T47D (cell line): Measurements from ENCODE around the gene SLC39A3.

Experiments
- DNase-seq, 2 experiments: peaks; one replicate each; pipeline versions ENCODE4 v3.0.0 to v3.0.0-alpha.2; 2011 to 2012; ENCODE audit warnings: low read depth in 1 of 2, low spot score in 1 of 2
- JUND ChIP-seq: IDR thresholded peaks from 2 replicates; pipeline ENCODE4 v1.6.1; 2012; ENCODE audit warnings: low read depth
- in situ Hi-C: cut with HindIII; loops from 2 replicates; pipeline ENCODE4 v1.10.0; 2016; ENCODE audit warnings: low sequenced_read_pairs, low pct_unique_long_range_greater_than_20kb

Gene SLC39A3

DNA sequence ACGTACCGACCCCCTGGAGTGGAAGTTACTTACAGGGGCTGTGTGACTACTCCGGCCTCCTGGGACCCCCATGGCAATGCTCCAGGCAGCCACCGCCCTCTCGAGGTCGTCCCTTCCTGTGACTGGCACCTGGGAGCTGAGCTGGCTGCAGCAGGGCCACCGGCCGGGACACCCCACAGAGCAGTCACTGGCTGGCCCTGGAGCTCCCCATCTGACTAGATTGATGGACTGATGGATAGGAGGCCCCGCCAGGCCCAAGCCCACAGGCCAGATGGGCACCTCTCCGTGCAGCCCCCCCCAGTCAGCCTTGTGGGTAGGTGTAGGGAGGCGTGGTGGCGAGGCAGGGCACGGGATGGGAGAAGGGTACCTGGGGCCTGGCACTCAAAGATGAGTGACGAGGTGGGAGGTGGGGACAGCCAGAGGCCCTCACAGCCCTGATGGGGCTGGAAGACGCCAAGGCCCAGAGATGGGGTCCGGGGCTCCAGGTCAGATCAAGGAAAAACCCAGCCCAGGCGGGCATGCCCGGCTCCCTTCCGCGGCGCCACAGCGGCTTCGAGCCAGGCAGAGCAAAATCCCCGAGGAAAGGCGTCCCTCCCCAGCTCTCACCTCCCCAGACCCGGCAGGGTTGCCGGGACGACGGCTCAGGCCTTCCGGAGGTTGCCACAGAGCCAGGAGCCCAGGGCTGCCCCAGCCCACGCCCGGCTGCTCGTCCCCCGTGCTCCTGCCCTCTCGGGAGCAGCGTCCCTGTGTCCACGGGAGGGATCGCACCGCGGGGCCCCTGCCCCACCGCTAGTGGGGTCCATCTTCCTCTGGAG is 8.4 kb downstream of the SLC39A3 start:
- DNase-seq, result no peak
- TF ChIP-seq JUND, result no peak
- in situ Hi-C loops, result no loop called here

DNA sequence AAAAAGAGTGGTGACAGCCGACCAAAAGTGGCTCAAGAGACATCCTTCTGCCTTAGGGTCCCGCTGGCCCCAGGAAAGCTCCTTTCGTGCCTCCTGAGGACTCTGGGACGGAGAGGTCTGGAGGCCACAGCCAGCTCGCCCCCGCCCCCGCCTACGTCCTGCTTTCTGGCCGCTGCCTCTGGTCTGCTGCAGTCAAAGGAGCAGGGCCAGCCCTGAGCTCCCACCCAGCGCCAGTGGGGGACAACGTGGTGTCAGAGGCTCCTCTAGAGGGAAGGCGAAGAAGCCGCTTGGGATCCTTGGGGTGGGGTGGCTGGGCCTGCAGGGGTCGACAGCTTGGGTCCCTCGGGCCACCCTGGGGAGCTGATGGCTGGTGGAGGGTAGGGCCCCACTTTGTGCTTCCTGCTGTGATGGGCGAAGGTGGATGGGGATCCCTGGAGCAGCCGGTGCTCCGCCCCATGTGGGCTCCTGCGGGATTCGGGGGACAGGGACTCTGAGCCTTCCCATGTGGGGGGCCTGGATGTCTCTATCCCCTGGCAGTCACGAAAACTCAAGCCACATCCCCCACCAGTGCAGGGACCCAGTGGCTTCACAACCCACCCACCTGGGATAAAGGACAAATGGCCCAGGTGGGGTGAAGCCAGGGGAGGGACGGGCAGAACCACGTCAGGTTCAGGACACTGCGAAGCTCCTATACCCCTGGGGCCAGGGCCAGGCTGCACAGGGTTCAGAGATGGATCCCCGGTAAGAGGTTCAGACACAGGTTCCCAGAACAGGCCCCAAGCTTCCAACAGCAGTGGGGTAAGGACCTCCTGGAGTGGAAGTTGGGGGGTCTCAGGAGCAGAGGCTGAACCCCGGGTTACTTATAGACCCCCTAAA is 9.6 kb downstream of the SLC39A3 start:
- in situ Hi-C loops, result no loop called here
- no peak for DNase-seq
- no peak for TF ChIP-seq JUND

DNA sequence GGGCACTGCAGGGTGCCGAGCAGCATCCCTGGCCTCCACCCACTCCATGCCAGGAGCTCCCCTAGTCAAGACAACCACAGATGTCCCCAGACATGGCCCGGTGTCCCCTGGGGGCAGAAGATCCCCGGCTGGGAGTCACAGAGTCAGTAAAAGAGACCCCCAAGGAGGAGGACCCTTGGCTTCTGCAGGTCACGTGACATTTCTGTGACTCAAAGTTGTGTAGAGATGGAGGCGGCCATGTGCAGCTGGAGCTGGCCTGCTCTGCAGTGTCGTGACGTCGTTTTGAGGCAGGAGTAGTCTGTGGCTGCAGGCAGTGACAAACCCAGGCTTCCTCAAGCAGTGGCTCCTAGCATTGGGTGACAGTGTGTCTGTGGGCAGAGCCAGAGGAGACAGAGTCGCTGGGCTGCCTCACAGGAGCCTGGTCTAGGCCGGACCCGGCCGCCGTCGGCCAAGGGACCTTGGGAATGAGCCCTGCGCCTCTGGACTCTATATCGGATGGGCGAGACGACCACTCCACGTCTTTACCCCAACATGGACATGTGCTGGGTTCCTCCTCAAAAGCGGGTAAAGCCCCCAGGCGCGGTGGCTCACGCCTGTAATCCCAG is 10.9 kb downstream of the SLC39A3 start:
- in situ Hi-C loops, result no loop called here
- no peak for DNase-seq
- no peak for TF ChIP-seq JUND

- in situ Hi-C loops, result no loop called here
- DNase-seq, result no peak
- no peak for TF ChIP-seq JUND
Measured at GRCh38 chr19:2727640-2727944, 12.2 kb downstream of the SLC39A3 start.

- TF ChIP-seq JUND, result no peak
- in situ Hi-C loops, result no loop called here
- DNase-seq, result peak in 1 of 2 experiments; percentile 17
Measured at GRCh38 chr19:2726904-2727639, 12.7 kb downstream of the SLC39A3 start.

DNA sequence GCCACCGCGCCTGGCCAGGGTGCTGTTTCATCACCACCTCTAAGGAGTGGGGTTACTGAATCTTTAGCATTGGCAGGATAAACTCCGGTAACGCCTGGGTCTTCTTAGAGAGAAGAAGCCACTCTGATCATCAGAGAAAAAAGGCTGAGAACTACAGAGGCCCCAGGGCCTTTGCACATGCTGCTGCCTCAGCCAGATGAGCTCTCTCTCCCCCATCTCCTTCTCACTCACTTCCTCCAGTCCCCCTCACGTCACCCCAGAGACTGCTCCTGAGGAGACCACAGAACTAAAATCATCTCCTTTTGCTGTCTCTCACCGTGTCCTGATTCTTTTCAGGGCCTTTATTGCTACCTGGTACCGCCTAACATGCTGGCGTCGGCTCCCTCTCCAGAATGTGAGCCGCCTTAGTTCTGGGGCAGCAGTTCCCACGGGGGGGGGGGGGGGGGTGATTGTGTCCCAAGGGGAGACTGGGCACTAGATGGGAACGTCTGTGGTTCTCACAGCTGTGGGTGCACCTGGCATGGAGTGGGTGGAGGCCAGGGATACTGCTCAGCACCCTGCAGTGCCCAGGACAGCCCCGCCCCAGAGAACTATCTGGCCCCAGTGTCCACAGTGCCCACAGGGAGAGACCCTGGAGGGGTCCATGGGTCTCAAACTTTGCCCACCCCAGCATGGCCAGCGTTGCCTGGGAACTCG is 13.5 kb downstream of the SLC39A3 start:
- no peak for DNase-seq
- TF ChIP-seq JUND, result no peak
- in situ Hi-C loops, result no loop called here

- no peak for DNase-seq
- TF ChIP-seq JUND, result no peak
- in situ Hi-C loops, result no loop called here
Measured at GRCh38 chr19:2724148-2724557, 15.7 kb downstream of the SLC39A3 start.

DNA sequence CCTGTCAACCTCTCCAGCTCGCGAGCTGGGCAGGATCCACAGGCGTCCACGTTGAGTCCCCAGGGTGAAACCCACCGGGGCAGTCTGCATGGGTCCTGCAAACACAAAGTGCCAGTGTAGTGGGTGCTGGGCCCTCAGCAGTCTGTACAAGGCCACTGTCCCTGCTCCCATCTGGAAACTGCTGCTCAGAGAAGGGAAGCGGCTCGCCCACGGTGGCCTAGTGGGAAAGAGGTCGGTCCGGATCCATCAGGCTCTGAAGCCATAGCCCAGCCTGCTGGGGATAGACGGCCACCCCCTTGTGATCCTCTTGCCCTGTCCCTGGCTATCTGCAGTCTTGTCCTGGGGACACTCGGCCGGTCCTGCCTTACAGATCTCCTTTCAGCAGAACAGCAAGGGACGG is 16.1 kb downstream of the SLC39A3 start:
- TF ChIP-seq JUND, result no peak
- no peak for DNase-seq
- in situ Hi-C loops, result no loop called here

DNA sequence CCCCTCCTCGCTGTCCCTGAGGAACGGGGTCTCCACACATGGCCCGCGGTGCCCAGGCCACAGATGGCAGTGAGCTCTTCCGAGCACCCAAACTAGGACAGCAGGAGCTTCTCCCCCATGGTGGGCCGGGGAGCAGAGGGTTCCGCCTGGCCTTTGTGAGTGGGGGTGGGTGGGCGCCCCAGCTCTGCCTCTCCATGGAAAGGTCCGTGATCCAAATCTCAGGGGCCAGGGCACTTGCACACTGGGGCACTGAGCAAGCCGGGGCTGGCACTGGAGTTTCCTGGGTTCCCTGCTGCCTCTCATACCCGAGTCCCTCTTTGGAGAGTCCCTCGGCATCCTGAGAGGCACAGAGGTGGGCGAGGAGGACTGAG is 16.5 kb downstream of the SLC39A3 start:
- TF ChIP-seq JUND, result no peak
- DNase-seq, result no peak
- in situ Hi-C loops, result no loop called here

DNA sequence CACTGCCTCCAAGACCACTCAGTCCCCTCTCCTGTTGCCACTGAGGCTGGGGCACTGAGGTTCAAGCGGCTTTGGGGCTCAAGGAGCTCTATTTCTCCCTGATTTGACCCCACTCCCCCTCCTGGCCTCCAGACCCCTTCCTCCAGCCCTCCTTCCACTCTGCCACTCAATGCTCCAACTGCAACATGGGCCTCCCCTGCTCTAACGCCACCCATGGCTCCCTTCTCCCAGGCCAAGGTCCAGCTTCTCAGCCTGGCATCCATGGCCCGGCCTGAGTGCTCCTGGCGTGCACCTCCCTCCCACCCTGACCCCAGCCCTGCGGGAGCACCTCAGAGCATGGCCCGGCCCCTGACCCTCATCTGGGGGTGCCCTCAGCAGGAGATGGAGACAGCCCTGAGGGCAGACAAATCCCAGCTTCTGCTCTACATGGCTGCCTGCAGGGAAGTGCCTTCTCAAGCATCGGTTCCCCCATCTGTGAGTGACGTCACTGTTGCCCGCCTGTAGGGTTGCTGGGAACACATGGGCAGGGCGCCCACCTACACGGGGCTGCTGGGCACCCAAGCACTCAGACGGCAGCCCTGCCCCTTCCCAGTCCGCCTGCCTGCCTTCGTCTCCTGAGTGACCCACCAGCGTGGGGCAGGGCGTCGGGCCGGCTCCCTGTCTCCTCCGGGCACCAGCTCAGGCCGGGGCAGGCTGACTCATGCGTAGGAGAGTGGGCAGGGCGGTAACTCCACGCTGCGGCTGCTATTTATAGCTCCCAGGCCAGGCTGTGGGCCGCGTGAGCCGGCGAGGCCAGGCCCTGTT is 17.1 kb downstream of the SLC39A3 start:
- in situ Hi-C loops, result no loop called here
- TF ChIP-seq JUND, result no peak
- peak; percentile 42 to 70 for DNase-seq
